GM12878 (cell line): Measurements from ENCODE around the gene TC2N.

ENCODE experiments used
- CHD1 ChIP-seq: IDR thresholded peaks from 2 replicates; pipeline ENCODE4 v1.6.1; 2012; ENCODE audit warnings: low read depth, low read length, improper control_type of control experiment
- EGR1 ChIP-seq, 2 experiments: IDR thresholded peaks; 1 replicate in 1 of 2; 2 replicates in 1 of 2; pipeline ENCODE4 v1.6.1; 2011 to 2012; ENCODE audit warnings: low read depth in 2 of 2, low read length in 2 of 2, borderline replicate concordance in 1 of 2, mild to moderate bottlenecking in 1 of 2, moderate library complexity in 1 of 2
- EZH2 ChIP-seq: IDR thresholded peaks from 2 replicates; pipeline ENCODE4 v1.6.1; 2012; ENCODE audit warnings: low read depth, mild to moderate bottlenecking, control low read depth, inconsistent platforms, low read length, borderline replicate concordance; ENCODE audit not compliant: control insufficient read depth
- FOS ChIP-seq: IDR thresholded peaks from 3 replicates; pipeline ENCODE4 v1.6.1; 2011; ENCODE audit warnings: borderline replicate concordance; ENCODE audit not compliant: insufficient read length; ENCODE audit errors: extremely low read depth
- NRF1 ChIP-seq: conservative IDR thresholded peaks from 2 replicates; pipeline ENCODE4 v1.6.1; 2011; ENCODE audit warnings: mild to moderate bottlenecking, low read depth, low read length, improper control_type of control experiment
- POLR2AphosphoS5 ChIP-seq: IDR thresholded peaks from 2 replicates; pipeline ENCODE4 v1.6.1; 2011; ENCODE audit warnings: mild to moderate bottlenecking, low read length, inconsistent platforms
- RCOR1 ChIP-seq: conservative IDR thresholded peaks from 2 replicates; pipeline ENCODE4 v1.6.1; 2012; ENCODE audit warnings: low read depth, low read length, improper control_type of control experiment
- SMARCA5 ChIP-seq: fragments of 450-650 bp; IDR thresholded peaks from 2 replicates; pipeline ENCODE4 v1.6.1; 2017; ENCODE audit warnings: mild to moderate bottlenecking
- TAF1 ChIP-seq: IDR thresholded peaks from 2 replicates; pipeline ENCODE4 v1.6.1; 2011; ENCODE audit warnings: mild to moderate bottlenecking, low read depth, low read length, borderline replicate concordance
- TCF7 ChIP-seq: IDR thresholded peaks from 2 replicates; pipeline ENCODE4 v1.6.1; 2014; ENCODE audit warnings: antibody characterized with exemption, borderline replicate concordance
- YY1 ChIP-seq: IDR thresholded peaks from 2 replicates; pipeline ENCODE4 v1.6.1; 2011; ENCODE audit warnings: low read depth, mild to moderate bottlenecking, low read length
- ZNF384 ChIP-seq: IDR thresholded peaks from 2 replicates; pipeline ENCODE4 v1.6.1; 2012; ENCODE audit warnings: low read depth, mild to moderate bottlenecking, low read length, improper control_type of control experiment, borderline replicate concordance
- TF ChIP-seq, protein P1 (sequence below), 3 experiments: IDR thresholded peaks in 2 of 3; conservative IDR thresholded peaks in 1 of 3; 2 replicates each; pipeline ENCODE4 v1.5.1; 2011; ENCODE audit warnings: low read depth in 3 of 3, low read length in 3 of 3, mild to moderate bottlenecking in 3 of 3, control low read depth in 2 of 3, moderate library complexity in 2 of 3, inconsistent platforms in 1 of 3, mixed read lengths in 1 of 3; ENCODE audit not compliant: control insufficient read depth in 2 of 3, insufficient read depth in 1 of 3; ENCODE audit errors: extremely low read depth in 1 of 3
- TF ChIP-seq, protein P2 (sequence below): fragments of 450-650 bp; formaldehyde crosslinking; IDR thresholded peaks from 2 replicates; pipeline ENCODE4 v1.4.0; 2020; ENCODE audit warnings: mild to moderate bottlenecking, moderate library complexity

DNA sequence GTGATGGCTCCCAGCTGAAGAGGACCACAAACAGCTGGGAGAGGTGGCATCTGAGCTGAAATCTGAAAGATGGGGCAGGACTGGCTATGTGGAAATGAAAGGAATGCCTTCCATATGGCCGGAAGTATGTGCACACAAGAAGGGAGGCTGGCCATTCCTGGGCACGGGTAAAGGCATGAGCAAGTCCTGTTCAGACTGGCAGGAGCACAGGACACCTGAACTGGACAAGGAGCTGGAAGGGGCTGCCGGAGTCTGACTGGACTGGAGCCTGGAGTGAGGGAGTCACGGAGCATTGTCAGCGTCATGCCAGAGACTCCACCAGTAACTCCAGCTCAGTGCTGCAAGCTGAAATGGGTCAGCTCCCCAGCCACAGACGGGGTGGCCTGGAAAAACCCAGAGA lies 11.9 kb upstream of the TC2N start:
- TF ChIP-seq RCOR1 (no peak), ZNF384 (no peak), EZH2 (no peak), POLR2AphosphoS5 (no peak), TCF7 (no peak), TAF1 (no peak), EGR1 (IDR thresholded peaks at IDR 0.05; ENCODE audit: borderline replicate concordance in 1 of 2, low read depth in 2 of 2, low read length in 2 of 2) (no peak), NRF1 (no peak), YY1 (no peak), SMARCA5 (no peak), CHD1 (no peak), FOS (no peak)
- TF ChIP-seq, protein P1, sequence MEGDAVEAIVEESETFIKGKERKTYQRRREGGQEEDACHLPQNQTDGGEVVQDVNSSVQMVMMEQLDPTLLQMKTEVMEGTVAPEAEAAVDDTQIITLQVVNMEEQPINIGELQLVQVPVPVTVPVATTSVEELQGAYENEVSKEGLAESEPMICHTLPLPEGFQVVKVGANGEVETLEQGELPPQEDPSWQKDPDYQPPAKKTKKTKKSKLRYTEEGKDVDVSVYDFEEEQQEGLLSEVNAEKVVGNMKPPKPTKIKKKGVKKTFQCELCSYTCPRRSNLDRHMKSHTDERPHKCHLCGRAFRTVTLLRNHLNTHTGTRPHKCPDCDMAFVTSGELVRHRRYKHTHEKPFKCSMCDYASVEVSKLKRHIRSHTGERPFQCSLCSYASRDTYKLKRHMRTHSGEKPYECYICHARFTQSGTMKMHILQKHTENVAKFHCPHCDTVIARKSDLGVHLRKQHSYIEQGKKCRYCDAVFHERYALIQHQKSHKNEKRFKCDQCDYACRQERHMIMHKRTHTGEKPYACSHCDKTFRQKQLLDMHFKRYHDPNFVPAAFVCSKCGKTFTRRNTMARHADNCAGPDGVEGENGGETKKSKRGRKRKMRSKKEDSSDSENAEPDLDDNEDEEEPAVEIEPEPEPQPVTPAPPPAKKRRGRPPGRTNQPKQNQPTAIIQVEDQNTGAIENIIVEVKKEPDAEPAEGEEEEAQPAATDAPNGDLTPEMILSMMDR (IDR thresholded peaks at IDR 0.05 in 2 of 3, conservative IDR thresholded peaks at IDR 0.05 in 1 of 3; ENCODE audit: control insufficient read depth in 2 of 3, extremely low read depth in 1 of 3, insufficient read depth in 1 of 3, low read depth in 3 of 3, low read length in 3 of 3) = no peak
- TF ChIP-seq, protein P2, sequence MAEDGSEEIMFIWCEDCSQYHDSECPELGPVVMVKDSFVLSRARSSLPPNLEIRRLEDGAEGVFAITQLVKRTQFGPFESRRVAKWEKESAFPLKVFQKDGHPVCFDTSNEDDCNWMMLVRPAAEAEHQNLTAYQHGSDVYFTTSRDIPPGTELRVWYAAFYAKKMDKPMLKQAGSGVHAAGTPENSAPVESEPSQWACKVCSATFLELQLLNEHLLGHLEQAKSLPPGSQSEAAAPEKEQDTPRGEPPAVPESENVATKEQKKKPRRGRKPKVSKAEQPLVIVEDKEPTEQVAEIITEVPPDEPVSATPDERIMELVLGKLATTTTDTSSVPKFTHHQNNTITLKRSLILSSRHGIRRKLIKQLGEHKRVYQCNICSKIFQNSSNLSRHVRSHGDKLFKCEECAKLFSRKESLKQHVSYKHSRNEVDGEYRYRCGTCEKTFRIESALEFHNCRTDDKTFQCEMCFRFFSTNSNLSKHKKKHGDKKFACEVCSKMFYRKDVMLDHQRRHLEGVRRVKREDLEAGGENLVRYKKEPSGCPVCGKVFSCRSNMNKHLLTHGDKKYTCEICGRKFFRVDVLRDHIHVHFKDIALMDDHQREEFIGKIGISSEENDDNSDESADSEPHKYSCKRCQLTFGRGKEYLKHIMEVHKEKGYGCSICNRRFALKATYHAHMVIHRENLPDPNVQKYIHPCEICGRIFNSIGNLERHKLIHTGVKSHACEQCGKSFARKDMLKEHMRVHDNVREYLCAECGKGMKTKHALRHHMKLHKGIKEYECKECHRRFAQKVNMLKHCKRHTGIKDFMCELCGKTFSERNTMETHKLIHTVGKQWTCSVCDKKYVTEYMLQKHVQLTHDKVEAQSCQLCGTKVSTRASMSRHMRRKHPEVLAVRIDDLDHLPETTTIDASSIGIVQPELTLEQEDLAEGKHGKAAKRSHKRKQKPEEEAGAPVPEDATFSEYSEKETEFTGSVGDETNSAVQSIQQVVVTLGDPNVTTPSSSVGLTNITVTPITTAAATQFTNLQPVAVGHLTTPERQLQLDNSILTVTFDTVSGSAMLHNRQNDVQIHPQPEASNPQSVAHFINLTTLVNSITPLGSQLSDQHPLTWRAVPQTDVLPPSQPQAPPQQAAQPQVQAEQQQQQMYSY (CRISPR knock-in tag) = no peak
